Fibroblast of villous mesenchyme (primary cell): ENCODE results near the gene GRP. TPM values are rescaled to one million over a fixed set of nuclear protein-coding genes. Genes with fewer than 3 reads are reported as not detected.

ENCODE experiments used
- DNase-seq: peaks from one replicate; pipeline ENCODE4 v3.0.0-alpha.2; 2010; ENCODE audit warnings: low read depth
- H3K4me3 ChIP-seq: 2 replicates; pipeline ENCODE4 v1.5.1; 2011; ENCODE audit warnings: low read depth, mild to moderate bottlenecking, low read length
- CTCF ChIP-seq: IDR thresholded peaks from 2 replicates; pipeline ENCODE4 v1.5.1; 2012; ENCODE audit warnings: low read depth, mild to moderate bottlenecking, low read length; ENCODE audit not compliant: insufficient read depth
- total RNA-seq: library from RNA; depleted of rRNA; stranded (reverse); fragments of >200 nt; gene quantifications from 2 replicates; pipeline ENCODE4 v1.2.3, GENCODE V29; 2012

Gene GRP
- total RNA-seq, 1 donor, result not detected

- H3K4me3 ChIP-seq, result no peak overlapping the region
- no peak for DNase-seq
- no peak for TF ChIP-seq CTCF
Observed at GRCh38 chr18:59231877-59232276, 11.9 kb downstream of the GRP start.

- DNase-seq, result no peak
- no peak overlapping the region for H3K4me3 ChIP-seq
- TF ChIP-seq CTCF, result no peak
Observed at GRCh38 chr18:59232309-59233016, 12.5 kb downstream of the GRP start.

GRCh38 chr18:59233017-59233410 is 13.1 kb downstream of the GRP start:
- no peak overlapping the region for H3K4me3 ChIP-seq
- peak; percentile 14 for DNase-seq
- TF ChIP-seq CTCF, result no peak

- no peak overlapping the region for H3K4me3 ChIP-seq
- DNase-seq, result peak; percentile 9
- no peak for TF ChIP-seq CTCF
Observed at GRCh38 chr18:59238385-59238784, 18.4 kb downstream of the GRP start.

GRCh38 chr18:59239642-59240041 is 19.7 kb downstream of the GRP start:
- DNase-seq, result no peak
- no peak for TF ChIP-seq CTCF
- no peak overlapping the region for H3K4me3 ChIP-seq

DNA sequence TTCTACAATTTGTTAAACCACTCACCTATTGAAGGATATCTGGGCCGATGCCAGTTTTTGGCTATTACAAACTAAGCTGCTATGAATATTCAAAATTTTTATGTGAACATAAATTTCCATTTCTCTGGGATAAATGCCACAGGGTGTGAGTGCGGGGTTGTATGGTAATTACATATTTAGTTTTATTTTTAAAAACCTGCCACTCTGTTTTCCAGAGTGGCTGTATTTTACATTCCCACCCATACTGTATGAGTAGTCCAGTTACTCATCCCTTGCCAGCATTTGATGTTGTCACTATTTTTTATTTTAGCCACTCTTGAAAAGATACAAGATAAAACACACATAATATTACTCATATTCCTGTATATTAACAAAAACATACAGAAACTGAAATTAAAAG is 22.9 kb downstream of the GRP start:
- H3K4me3 ChIP-seq, result no peak overlapping the region
- no peak for TF ChIP-seq CTCF
- no peak for DNase-seq

GRCh38 chr18:59246796-59247195 is 26.8 kb downstream of the GRP start:
- H3K4me3 ChIP-seq, result no peak overlapping the region
- no peak for TF ChIP-seq CTCF
- no peak for DNase-seq
